HEK293 (cell line): ENCODE results near the gene SNX4.

Source experiments
- CTCF ChIP-seq: fragments of 450-650 bp; formaldehyde crosslinking; IDR thresholded peaks from 2 replicates; pipeline ENCODE4 v1.5.1; 2016; ENCODE audit warnings: missing biosample characterization, missing genetic modification characterization
- ZNF830 ChIP-seq: fragments of 450-650 bp; IDR thresholded peaks from 2 replicates; pipeline ENCODE4 v1.5.0; 2018; ENCODE audit warnings: missing biosample characterization, missing genetic modification characterization, low read depth, mild to moderate bottlenecking, moderate library complexity

DNA sequence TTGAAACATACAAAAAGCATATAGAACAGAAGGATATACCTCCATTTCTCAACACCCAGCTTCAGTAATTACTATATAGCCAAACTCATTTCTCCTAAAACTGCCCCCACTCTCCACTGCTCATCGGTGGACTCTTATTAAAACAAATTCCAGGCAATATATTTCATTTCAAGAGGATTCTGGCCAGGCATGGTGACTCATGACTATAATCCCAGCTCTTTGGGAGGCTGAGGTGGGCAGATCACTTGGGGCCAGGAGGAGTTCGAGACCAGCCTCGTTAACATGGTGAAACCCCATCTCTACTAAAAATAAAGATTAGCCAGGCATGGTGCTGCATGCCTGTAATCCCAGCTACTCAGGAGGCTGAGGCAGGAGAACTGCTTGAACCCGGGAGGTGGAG lies 40.9 kb downstream of the SNX4 start:
- TF ChIP-seq CTCF = no peak
- no peak for TF ChIP-seq ZNF830
